ENCODE measurements around the gene SHISA7.
A peak's percentile ranks its signal among the peaks of the same experiment; 100 is the strongest.
"Not testable (repeated sequence)": the region's sequence is repeated elsewhere in the genome, so short reads cannot be mapped to it uniquely, and the experiment has no call there.

Gene SHISA7

GRCh38 chr19:55426042-55426441 is 17.1 kb downstream of the SHISA7 start:
- no peak for TF ChIP-seq CTCF (IDR thresholded peaks at IDR 0.05; ENCODE audit: low read depth, low read length)
- DNase-seq (ENCODE audit: low read depth in 2 of 2): no peak
- H3K4me3 ChIP-seq (replicated peaks in 1 of 2; ENCODE audit: low read depth in 2 of 2, low read length in 2 of 2): no peak overlapping the region

GRCh38 chr19:55424518-55424917 is 18.6 kb downstream of the SHISA7 start:
- TF ChIP-seq CTCF (IDR thresholded peaks at IDR 0.05; ENCODE audit: low read depth, low read length): no peak
- H3K4me3 ChIP-seq (replicated peaks in 1 of 2; ENCODE audit: low read depth in 2 of 2, low read length in 2 of 2): no peak overlapping the region
- DNase-seq (ENCODE audit: low read depth in 2 of 2): no peak

- H3K4me3 ChIP-seq (replicated peaks in 1 of 2; ENCODE audit: low read depth in 2 of 2, low read length in 2 of 2): no peak overlapping the region
Measured at GRCh38 chr19:55423225-55424005, 19.7 kb downstream of the SHISA7 start.

GRCh38 chr19:55421281-55421680 is 21.8 kb downstream of the SHISA7 start:
- not testable (repeated sequence) for DNase-seq (ENCODE audit: low read depth in 2 of 2)

More at GRCh38 chr19:55423225-55424005, 19.7 kb downstream of the SHISA7 start:
- TF ChIP-seq CTCF (IDR thresholded peaks at IDR 0.05; ENCODE audit: low read depth, low read length): no peak
- no peak for DNase-seq (ENCODE audit: low read depth in 2 of 2)

GRCh38 chr19:55419624-55420236 is 23.4 kb downstream of the SHISA7 start:
- no peak overlapping the region for H3K4me3 ChIP-seq (replicated peaks in 1 of 2; ENCODE audit: low read depth in 2 of 2, low read length in 2 of 2)
- no peak for TF ChIP-seq CTCF (IDR thresholded peaks at IDR 0.05; ENCODE audit: low read depth, low read length)
- DNase-seq (ENCODE audit: low read depth in 2 of 2): no peak

More at GRCh38 chr19:55421281-55421680, 21.8 kb downstream of the SHISA7 start:
- not testable (repeated sequence) for H3K4me3 ChIP-seq (replicated peaks in 1 of 2; ENCODE audit: low read depth in 2 of 2, low read length in 2 of 2)

- no peak for TF ChIP-seq CTCF (IDR thresholded peaks at IDR 0.05; ENCODE audit: low read depth, low read length)
- no peak for DNase-seq (ENCODE audit: low read depth in 2 of 2)
- no peak overlapping the region for H3K4me3 ChIP-seq (replicated peaks in 1 of 2; ENCODE audit: low read depth in 2 of 2, low read length in 2 of 2)
Measured at GRCh38 chr19:55419103-55419502, 24.0 kb downstream of the SHISA7 start.

GRCh38 chr19:55418185-55418584 is 24.9 kb downstream of the SHISA7 start:
- peak; percentile 88 to 89 for DNase-seq (ENCODE audit: low read depth in 2 of 2)
- no peak overlapping the region for H3K4me3 ChIP-seq (replicated peaks in 1 of 2; ENCODE audit: low read depth in 2 of 2, low read length in 2 of 2)
- peak; percentile 62 for TF ChIP-seq CTCF (IDR thresholded peaks at IDR 0.05; ENCODE audit: low read depth, low read length)

Measured in cardiac fibroblast (primary cell).